ENCODE measurements around the gene HNRNPL.
"Not testable (repeated sequence)": the region's sequence is repeated elsewhere in the genome, so short reads cannot be mapped to it uniquely, and the experiment has no call there.

HNRNPL gene

GRCh38 chr19:38843175-38843758, 6.5 kb downstream of the HNRNPL start:
- DNase-seq: no peak

- DNase-seq: no peak
Observed at GRCh38 chr19:38842439-38843174, 7.2 kb downstream of the HNRNPL start.

- no peak for DNase-seq
Observed at GRCh38 chr19:38841787-38842438, 7.9 kb downstream of the HNRNPL start.

- no peak for DNase-seq
Observed at GRCh38 chr19:38841180-38841766, 8.5 kb downstream of the HNRNPL start.

GRCh38 chr19:38840583-38840968, 9.2 kb downstream of the HNRNPL start:
- DNase-seq: no peak

- no peak for DNase-seq
Observed at GRCh38 chr19:38839816-38840582, 9.8 kb downstream of the HNRNPL start.

GRCh38 chr19:38838986-38839761, 10.6 kb downstream of the HNRNPL start:
- no peak for DNase-seq

GRCh38 chr19:38838208-38838985, 11.4 kb downstream of the HNRNPL start:
- no peak for DNase-seq

- DNase-seq: no peak
Observed at GRCh38 chr19:38837656-38838121, 12.1 kb downstream of the HNRNPL start.

- no peak for DNase-seq
Observed at GRCh38 chr19:38836983-38837626, 12.7 kb downstream of the HNRNPL start.

- no peak for DNase-seq
Observed at GRCh38 chr19:38836159-38836982, 13.4 kb downstream of the HNRNPL start.

- no peak for DNase-seq
Observed at GRCh38 chr19:38834590-38834989, 15.2 kb downstream of the HNRNPL start.

GRCh38 chr19:38834104-38834490, 15.7 kb downstream of the HNRNPL start:
- no peak for DNase-seq

- no peak for DNase-seq
Observed at GRCh38 chr19:38833092-38833425, 16.7 kb downstream of the HNRNPL start.

- DNase-seq: peak; percentile 62
Observed at GRCh38 chr19:38831142-38831605, 18.6 kb downstream of the HNRNPL start.

- DNase-seq: peak; percentile 6
Observed at GRCh38 chr19:38830039-38830733, 19.6 kb downstream of the HNRNPL start.

- peak; percentile 55 for DNase-seq
Observed at GRCh38 chr19:38829203-38829602, 20.6 kb downstream of the HNRNPL start.

- no peak for DNase-seq
Observed at GRCh38 chr19:38826856-38827551, 22.8 kb downstream of the HNRNPL start.

GRCh38 chr19:38825936-38826335, 23.9 kb downstream of the HNRNPL start:
- DNase-seq: not testable (repeated sequence)

Data from suppressor macrophage treated with lipopolysaccharide for 4 hours (primary cell).